Ramos (cell line): ENCODE data around the gene RTTN.

Source experiments
- in situ Hi-C: fragments of 300-500 bp; cut with MboI; formaldehyde crosslinking; loops from one replicate; pipeline ENCODE4 v1.14.3; 2022; ENCODE audit warnings: low sequenced_read_pairs; ENCODE audit not compliant: unreplicated experiment

RTTN gene

DNA sequence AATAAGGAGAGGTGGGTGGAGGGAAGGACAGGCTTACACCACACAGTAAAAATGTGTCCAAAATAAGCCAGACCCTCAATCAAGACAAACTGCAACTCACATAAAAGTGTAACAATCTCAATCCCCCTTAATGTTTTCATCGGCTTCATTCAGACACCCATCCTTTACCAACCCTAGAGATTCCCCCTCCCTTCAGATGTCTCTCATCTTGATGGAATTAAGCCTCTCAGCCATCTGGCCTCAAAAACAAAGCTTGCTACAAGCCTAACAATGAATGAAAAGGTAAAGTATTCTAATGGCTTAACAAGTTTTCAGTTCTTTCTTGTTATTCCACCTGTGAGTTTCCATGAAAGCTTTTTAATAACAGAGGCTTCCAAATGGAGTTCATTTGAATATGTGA is 5.2 kb downstream of the RTTN start:
- in situ Hi-C loops = no loop called here

DNA sequence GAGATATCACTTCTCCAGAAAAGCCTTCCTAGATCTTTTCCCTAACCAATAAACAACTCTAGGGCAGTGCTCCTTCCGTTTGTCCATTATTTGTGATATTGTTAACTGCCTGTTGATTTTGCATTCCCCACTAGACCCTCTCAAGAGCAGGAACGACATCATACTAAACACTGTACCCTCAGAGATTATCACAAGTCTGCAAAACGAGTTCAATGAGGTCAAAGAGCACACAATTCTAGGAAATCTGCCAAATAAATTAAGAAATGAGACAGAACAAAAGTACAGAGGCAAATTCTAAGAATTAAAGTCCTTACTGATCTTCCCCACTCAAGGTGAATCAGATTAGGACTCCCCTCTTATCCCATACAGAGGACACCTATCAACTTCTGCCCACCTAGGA is 7.6 kb downstream of the RTTN start:
- in situ Hi-C loops = loop anchor here (25.0 kb wide), 1 partner anchor 239 kb away; no protein-coding TSS in a partner anchor

DNA sequence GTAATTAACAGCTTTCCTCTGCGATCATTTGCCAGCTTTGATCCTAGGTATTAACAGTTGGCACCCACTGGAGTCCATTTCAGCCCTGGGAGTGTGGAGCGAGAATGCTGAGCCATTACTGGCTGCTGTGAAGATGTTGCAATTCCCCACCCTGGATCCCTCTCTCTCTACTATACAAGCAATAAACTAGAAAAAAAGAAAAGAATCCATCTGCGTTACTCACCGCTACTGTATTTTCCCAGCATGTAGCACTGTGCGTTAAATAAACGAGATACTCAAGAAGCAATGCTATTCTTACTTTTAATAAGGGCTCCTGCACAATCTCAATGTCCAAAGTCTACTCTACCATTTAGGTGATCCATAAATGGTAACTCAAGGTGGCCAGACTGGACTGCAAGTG is 8.5 kb downstream of the RTTN start:
- in situ Hi-C loops = loop anchor here (25.0 kb wide), 1 partner anchor 240 kb away; no protein-coding TSS in a partner anchor

DNA sequence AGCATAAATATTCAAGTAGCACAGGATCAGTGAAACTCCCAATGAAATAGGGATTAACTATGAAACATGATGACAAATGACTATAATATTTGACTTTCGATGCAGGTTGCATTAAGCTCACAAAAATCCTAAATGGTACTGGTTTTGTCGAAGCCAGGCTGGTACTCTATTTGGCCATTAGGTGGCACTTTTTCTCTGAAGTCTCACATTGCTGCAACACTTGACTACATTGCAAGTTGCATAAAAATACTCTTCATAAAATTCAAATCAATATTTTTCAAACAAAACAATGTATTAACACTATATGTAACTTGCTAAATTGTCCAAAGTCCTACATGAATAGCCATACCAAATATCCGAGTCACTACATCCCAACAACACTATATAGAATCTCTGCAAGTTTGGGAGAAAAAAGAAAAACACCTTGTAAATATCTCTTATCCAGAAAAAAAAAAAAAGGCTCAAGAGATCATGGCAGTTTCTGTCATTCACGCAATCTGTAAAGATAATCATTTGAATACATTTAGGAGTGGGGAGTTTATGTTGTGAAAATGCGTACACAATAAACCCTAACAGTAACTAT is 9.5 kb downstream of the RTTN start:
- in situ Hi-C loops = loop anchor here (25.0 kb wide), 1 partner anchor 241 kb away; no protein-coding TSS in a partner anchor

DNA sequence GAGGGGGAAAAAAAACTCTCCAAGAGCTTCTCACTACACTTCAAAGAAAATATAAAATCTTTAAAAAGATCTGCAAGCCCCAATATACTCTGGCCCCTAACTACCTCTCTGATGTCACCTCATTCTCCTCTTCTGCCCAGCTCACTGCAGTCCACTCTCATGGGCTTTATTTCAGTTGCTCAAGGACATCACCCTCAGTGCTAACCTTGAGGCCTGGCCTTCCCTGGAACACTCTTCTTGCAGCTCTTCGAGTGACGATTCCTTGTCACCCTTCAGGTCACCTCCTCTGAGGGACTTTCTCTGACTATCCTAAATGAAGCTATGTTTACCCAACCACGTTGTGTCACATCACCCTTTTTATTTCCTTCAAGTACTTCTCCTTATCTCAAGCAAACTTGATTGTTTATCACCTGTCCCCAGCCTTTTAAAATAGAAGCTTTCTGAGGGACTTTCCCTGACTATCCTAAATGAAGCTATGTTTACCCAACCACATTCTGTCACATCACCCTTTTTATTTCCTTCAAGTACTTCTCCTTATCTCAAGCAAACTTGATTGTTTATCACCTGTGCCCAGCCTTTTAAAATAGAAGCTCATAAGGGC is 10.4 kb downstream of the RTTN start:
- in situ Hi-C loops = loop anchor here (25.0 kb wide), 1 partner anchor 242 kb away; no protein-coding TSS in a partner anchor

DNA sequence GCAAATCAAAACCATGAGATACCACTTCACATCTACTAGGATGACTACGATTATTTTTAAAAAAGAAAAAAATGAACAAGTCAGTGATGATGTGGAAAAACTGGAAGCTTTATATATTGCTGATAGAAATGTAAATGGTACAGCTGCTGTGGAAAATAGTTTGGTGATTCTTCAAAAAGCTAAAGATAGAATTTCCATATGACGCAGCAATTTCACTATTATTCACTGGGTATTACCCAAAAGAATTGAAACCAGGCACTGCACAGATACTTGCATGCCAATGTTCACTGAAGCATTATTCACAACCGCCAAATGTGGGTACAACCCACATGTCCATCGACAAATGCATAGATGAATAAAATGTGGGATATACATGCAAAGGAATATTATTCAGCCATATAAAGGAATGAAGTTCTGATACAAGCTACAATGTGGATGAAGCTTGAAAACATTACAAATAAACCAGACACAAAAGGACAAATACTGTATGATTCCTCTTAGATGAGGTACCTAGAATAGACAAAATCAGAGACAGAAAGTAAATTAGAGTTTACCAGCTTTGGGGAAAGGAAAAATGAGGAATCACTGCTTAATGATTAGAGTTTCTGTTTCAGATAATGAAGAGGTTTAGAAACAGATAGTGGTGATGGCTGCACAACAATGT is 11.1 kb downstream of the RTTN start:
- in situ Hi-C loops = loop anchor here (25.0 kb wide), 1 partner anchor 243 kb away; no protein-coding TSS in a partner anchor

DNA sequence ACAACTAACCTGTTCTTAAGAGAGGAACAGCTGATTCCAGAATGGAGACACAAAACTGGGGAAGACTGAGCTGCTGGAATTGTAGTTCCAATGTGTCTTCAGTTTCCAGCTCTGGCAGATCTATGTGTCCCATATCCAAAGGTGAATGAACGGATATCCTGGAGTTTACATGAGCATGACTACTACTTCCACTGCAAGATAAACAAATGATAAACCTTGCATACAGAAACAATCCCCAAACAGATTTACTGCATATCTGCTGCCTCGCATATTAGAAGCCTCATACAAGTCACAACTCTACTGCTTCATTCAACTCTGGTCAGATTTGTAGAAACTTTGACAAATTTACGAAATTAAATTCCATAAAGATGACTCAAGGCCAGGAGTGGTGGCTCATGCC is 15.0 kb downstream of the RTTN start:
- in situ Hi-C loops = loop anchor here (25.0 kb wide), 1 partner anchor 247 kb away; no protein-coding TSS in a partner anchor

DNA sequence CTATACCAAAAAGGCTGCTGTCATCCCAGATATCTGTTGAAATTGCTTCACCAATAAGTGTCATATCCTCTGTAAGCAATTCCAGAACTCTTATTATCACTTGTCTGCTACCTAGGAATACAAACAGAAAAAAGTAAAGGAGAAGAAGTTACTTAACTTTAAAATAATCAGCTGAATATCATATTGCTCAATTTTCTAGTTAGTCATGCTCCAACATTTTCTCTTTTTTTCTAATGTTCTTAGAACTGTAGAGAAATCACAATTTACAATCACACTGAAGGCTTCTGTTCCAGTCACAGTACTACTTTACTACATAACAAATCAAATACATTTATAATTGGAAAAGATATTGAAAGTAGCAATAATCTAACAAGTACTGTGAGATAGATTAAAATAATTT is 17.4 kb downstream of the RTTN start:
- in situ Hi-C loops = loop anchor here (25.0 kb wide), 1 partner anchor 249 kb away; no protein-coding TSS in a partner anchor

DNA sequence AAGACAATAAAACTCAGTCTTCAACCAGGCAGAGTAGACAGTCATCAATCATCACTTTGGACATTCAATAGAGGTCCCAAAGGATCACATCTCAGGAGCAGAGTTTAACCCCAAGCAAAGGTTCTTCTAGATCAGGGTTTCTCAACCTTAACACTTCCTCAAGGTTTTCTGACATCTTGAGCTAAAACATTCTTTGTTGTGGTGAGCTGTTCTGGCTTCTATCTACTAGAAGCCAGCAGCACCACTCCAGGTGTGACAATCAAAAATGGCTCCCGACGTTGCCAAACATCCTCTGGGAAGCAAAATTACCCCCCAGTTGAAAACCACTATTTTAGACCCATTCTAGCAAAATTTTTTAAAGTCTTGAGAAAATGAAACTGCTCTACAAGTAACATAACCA is 22.0 kb downstream of the RTTN start:
- in situ Hi-C loops = loop anchor here (25.0 kb wide), 1 partner anchor 254 kb away; no protein-coding TSS in a partner anchor

DNA sequence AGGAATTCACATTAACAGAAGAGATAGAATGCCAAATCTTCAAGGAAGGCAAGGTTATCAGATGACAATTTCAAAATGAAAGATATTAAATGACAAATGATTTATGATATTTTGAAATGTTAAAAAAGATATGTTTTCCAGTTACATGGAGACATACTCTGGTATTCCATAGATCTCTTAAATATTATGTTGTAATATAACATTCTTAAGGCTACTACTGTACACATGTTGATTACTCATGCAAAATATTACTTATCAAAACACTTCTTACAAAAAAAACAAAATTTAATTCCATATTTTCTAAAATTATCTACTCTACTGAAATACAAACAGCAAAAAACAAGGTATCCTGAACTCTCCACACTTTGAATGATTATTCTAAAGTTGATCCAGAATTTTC is 22.9 kb downstream of the RTTN start:
- in situ Hi-C loops = loop anchor here (25.0 kb wide), 1 partner anchor 255 kb away; no protein-coding TSS in a partner anchor

DNA sequence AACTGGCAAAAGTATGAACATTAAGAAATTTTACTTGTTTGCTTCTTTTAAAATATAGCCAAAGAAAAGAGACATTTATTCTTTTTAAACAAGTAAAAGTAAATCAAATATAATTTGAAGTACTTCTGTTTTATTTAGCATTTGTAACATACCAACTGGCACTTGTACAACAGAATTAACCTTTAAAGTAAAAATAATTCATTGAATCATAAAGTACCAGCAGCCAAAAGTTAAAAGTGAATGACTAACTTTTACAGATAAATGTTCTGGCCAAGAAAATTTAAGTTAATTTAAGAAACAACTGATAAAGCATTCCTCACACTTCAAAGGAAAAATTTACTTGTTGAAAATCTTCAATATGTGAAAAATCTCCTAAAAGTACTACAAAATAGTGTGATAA is 23.8 kb downstream of the RTTN start:
- in situ Hi-C loops = loop anchor here (25.0 kb wide), 1 partner anchor 256 kb away; no protein-coding TSS in a partner anchor

DNA sequence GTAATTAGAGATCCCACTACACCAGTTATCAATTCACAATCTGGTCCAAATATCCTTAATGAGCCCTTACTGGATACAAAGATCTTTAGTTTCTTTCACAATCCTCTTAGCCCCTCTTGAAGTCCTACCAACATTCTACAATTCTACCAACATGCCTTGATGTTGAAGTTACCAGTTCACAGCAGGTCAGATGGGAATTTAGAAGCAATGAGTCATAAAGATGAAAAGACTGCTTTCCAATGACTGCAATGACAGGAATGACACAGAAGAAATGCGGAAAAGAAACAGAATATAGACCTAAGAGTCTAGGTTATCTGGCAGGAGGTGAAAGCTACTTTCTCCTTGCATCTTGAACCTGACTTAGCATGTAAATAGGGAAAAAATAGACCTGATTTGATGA is 24.5 kb downstream of the RTTN start:
- in situ Hi-C loops = loop anchor here (25.0 kb wide), 1 partner anchor 256 kb away; no protein-coding TSS in a partner anchor

DNA sequence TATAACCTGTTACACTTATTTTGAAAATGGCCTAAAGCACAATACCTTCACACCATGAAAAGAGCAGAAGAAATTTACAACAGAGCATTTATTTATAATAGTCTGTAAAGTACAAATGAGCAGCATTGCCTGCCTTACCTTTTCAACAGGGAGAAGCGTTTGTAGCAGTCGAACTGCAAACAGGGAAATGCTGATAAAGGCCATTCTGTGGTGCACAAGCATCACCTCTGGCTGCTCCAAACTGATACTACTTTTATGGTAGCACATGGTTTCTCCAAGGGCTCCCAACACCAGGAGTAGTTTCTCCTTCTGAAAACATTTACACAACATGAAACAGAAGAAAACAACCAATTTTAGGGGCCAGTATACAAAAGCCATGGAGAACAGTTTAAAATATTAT is 28.9 kb downstream of the RTTN start:
- in situ Hi-C loops = loop anchor here (25.0 kb wide), 1 partner anchor 261 kb away; no protein-coding TSS in a partner anchor

DNA sequence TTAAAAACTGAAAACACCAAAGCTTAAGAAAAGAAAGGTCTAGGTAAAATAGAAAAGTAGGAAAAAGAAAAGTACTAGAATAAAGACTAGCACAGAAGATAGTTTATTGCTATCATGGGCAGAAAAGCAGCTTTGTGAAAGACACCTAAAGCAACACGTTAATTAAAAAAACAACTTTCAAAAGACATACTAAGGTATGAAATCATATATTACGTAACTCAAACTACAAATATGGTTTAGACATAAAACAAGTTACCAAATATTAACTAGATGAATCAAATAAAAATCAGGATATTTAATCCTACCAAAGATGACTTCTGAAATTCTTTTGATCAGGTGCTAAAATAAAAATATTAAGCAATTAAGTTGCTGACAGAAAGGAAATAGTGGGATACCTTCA is 30.3 kb downstream of the RTTN start:
- in situ Hi-C loops = loop anchor here (25.0 kb wide), 1 partner anchor 262 kb away; no protein-coding TSS in a partner anchor

DNA sequence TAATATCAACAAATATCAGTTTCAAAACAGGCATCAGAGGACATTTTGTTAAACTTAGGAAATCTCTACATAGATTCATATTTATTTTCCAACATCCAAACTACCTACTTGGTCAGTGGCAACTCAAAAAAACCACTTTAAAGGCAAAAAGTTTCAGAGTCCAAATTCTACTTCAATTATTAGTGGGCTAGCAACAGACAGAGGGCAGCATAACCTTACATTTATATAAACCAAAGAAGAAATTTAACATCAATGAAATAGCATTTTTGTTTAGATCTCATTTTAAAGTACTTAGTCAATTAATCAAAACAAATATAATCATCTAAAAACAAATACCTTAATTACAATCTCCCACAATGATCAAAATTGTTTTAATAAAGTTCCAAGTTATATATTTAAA is 33.3 kb downstream of the RTTN start:
- in situ Hi-C loops = no loop called here

DNA sequence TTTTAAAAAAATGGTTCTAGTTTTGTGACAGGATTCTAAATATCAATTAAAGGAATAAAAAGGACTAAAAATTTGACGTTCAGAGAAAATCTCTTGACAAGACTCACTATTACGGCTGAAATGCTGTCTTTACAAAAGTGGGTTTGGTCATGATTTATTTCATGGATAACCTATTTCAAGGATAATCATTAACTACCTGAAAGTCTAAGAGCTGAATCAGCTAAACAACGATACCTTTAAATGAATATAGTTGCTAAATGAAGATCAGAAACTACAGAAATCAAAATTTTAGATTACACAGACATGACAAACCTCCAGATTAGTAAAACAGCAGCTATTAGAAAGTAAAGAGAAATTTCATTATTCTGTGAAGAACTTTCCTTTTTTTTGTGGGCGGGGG is 35.7 kb downstream of the RTTN start:
- in situ Hi-C loops = no loop called here

DNA sequence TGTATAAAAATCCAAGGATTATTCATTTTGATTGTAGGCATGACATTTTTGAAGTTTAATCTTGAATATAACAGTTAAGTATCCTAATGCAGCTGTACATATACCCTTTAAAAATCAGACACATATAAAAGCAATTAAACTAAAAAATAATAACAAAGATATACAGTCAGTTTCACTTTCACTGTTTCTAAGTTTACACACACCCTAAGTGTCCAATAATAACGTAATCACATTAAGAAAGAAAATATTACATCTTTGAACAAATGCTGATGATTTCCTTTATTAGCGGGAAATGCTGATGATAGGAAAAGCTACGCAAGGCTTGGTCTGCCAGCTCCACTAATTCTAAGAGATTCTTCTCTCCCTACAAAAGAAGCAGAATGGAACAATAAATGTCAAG is 38.8 kb downstream of the RTTN start:
- in situ Hi-C loops = no loop called here

DNA sequence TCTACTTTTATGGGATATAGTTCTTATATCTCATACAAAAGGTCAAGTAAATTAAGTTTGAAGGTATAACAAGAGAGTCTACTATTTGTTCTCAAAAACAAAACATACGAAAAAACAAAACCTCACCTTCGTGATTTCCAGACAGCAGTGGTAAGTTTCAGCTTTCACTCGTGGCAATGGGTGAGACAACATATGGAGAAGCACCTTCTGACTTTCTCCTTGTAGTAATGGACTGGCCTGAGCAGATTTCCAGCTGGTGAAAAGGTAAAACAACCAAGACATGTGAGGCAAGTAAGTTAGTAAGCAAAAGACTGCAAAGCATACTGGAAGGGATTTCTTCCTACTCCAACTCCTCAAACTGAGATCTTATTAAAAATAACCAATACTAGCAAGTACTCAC is 39.6 kb downstream of the RTTN start:
- in situ Hi-C loops = no loop called here

DNA sequence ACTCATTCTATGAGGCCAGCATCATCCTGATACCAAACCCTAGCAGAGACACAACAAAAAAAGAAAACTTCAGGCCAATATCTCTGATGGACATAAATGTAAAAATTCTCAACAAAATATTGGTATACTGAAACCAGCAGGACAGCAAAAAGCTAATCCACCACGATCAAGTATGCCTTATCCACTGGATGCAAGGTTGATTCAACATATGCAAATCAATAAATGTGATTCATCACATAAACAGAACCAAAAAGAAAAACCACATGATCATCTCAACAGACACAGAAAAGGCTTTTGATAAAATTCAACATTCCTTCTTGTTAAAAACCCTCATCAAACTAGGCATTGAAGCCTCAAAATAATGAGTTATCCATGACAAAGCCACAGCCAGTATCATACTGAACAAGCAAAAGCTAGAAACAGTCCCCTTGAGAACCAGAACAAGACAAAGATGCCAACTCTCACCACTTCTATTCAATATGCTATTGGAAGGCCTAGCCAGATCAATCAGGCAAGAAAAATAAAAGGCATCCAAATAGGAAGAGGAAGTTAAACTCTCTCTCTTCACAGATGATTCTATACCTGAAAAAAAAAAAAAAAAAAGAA is 45.3 kb downstream of the RTTN start:
- in situ Hi-C loops = no loop called here

DNA sequence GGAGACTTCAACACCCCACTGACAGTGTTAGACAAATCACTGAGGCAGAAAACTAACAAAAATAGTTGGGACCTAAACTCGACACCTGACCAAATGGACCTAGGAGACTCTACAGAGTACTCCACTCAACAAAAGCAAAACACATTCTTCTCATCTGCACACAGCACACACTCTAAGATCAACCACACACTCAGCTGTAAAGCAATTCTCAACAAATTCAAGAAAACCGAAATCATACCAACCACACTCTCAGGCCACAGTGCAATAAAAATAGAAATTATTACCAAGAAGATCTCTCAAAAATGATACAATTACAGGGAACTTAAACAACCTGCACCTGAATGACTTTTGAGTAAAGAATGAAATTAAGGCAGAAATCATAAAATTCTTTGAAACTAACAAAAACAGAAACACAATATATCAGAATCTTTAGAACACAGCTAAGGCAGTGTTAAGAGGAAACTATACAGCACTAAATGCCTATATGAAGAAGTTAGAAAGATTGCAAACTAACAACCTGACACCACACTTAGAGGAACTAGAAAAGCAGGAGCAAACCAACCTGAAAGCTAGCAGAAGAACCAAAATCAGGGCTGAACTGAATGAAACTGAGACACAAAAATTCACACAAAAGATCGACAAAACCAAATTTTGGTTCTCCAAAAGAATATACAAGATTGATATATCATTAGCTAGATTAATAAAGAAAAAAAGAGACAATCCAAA is 46.3 kb downstream of the RTTN start:
- in situ Hi-C loops = no loop called here
